HG02798 (cell line): ENCODE measurements around the gene SLC25A51.
"Not testable (repeated sequence)": the region's sequence is repeated elsewhere in the genome, so short reads cannot be mapped to it uniquely, and the experiment has no call there.

Source experiments
- ATAC-seq: cut with Tn5 transposase; IDR thresholded peaks from one replicate; pipeline ENCODE4 v1.9.1; 2021; ENCODE audit warnings: mild to moderate bottlenecking; ENCODE audit not compliant: unreplicated experiment, poor library complexity

SLC25A51 gene

DNA sequence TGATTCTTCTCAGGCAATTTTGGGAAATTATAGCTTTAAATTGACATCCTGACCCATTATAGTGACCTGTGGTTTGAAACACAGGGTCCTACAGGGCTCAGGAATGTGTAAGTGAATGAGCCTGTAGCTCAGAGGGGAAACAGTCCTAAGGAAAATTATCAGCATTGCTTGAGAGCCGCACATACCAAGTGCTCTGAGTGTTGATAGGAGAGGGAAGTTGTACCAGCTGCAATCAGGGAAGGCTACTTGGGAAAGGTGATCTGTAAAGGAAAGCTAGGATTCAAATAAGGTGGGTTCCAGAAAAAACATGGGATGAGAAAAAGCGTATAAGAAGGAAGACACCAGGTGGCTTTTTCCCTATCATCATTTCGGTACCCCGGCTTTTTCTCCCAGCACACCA, 4.4 kb upstream of the SLC25A51 start:
- ATAC-seq, result no peak

GRCh38 chr9:37906312-37907239, 2.6 kb upstream of the SLC25A51 start:
- ATAC-seq, result no peak

DNA sequence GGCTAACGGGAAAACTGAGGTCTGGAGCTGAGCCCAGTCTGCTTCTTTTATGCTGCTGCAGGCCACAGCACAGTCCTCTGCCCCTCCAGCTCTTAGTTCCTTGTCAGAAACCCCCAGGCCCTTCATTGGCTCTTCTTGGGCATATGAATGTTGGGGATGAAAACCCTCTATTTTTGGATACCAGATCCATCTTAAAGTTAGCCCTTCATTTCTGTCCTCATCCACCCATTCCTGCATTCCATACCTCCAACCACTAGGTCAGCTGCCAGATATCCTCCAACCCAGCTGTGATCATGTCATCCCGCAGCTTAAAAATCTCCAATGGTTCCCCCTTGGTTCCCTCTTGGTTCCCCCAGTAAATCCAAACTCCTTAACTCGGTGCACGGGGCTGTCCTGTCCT, 1.8 kb upstream of the SLC25A51 start:
- ATAC-seq, result no peak

- no peak for ATAC-seq
Observed at GRCh38 chr9:37905131-37905505, 1.2 kb upstream of the SLC25A51 start.

DNA sequence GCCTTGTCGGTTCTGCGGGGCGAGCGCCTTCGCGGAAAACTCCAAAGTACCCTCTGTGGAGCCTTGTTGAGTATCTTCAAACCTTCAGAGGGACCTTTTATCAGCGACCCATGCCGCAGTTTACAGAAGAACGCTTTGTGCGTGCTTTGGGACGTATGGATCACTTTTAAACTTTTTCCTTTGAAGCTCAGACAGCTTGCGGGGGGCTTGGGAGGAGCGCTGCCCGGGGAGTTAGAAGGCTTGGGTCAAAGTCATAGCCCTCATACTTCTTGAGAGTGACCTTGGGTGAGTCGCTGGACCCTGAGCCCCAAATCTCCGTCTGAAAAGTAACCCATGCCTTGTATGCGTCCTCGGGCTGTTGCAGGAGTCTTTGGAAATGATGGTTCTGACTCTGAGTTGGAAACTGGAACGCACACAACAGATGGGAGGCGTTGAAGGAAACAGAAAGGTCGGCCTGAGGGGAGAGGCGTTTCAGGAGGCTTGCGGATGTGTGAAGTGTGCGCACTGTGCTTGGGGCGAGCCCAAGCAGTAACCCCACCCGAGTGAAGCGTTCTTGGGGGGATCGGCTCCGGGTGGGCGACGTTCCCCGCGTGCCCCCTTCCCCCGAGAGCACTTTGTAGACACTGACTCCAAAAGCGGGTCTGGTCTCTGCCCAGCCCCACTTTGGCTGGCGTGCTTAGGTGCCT, 661 bp upstream of the SLC25A51 start:
- ATAC-seq, result no peak

- ATAC-seq, result no peak
Observed at GRCh38 chr9:37902796-37903646, 906 bp downstream of the SLC25A51 start.

- ATAC-seq, result no peak
Observed at GRCh38 chr9:37902131-37902530, 1.8 kb downstream of the SLC25A51 start.

DNA sequence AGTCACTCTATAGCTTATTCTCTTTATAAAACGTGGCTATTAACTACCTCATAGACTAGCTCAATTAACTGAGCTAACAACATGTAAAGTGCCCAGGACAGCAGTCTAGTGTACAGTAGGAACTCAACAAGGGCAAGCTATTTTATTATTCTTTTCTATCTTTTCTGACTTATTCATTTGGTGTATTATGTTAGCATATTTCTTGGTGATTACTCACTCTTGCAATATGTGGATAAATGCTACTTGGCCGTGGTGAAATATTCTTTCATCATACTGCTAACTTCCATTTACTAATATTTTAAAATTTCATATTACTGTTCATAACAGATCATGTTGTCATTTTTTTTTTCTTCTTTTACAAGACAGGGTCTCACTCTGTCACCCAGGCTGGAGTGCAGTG, 4.9 kb downstream of the SLC25A51 start:
- ATAC-seq, result no peak

DNA sequence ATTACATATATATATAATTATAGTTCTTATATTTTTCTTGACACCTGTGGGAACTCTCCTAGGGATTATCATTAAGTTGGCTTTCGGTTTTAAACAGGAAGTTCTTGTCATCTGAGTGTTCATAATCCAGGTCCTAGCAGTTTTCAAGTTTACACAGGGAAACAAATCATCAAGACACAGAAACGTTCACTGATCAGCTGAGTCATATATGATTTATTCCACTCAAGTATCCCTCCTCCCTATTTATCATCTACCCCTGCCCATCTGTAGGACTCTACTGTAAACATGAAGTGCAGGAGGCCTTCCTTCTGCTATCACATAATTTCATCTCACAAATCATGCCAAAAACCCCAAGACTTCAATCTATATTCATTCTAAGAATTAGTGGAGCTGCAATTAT, 6.3 kb downstream of the SLC25A51 start:
- ATAC-seq, result no peak

DNA sequence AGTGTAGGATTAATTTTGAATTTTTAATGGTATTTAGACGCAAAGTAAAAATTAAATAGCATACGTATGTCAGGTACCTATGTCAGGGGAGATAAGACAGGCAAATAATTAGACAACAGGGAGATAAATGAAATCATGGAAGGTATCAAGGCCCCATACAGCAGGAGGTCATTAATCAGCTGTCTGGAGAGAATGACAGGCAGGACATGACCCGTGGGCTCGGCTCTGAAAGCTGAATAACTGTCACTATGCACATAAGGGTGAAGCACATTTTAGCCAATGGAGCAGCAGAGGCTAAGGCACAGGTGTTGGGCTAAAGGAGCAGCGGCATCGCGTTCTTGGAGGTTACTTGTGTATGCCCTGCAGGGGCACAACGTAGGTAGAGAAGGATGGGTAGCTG, 11.9 kb downstream of the SLC25A51 start:
- ATAC-seq, result no peak

- ATAC-seq, result not testable (repeated sequence)
Observed at GRCh38 chr9:37891042-37891441, 12.9 kb downstream of the SLC25A51 start.

DNA sequence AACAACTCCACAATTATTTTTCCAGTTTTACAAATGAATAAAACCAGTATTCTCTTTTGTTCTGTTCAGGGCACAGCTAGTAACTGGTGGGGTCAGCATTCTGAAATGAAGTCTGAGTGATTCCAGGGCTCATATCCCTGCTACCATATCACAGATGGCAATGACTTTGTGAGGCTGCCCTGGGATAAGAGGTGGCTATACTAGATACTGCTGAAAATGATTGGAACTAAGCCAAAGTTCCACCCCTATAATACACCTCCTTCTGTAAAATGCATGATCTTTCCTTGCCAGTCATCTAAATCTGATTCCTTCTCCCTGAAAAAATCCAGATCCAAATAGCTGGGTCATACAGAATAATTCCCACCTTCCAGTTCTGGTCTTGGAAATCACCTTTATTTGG, 14.4 kb downstream of the SLC25A51 start:
- ATAC-seq, result no peak

DNA sequence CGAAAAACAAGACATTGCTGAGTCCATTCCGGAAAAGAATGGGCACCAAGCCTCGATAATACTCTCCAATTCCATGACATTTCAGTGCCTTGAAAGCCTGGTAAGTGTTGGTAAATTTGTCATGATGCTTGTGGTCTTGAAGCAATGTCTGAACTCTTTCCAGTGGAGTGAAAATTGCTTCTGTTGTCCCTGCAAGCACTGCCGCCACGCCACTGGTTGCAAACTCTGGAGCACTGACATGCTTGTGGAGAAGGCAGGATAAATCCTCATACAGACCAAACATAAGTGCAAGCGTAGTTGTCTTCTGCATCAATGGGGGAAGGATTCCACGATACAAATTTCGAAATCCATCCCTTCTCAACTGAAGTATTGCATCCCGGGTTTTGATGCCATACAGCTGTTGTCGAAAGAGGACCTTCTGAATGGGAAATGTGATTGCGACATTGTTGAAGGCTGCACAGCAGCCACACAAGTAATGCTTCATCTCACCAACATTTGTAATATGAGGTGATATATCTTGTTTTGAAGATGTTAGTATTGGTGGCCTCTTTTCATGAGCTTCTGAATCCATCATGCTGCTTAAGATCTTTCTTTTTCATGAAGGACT, 15.8 kb downstream of the SLC25A51 start:
- ATAC-seq, result not testable (repeated sequence)

DNA sequence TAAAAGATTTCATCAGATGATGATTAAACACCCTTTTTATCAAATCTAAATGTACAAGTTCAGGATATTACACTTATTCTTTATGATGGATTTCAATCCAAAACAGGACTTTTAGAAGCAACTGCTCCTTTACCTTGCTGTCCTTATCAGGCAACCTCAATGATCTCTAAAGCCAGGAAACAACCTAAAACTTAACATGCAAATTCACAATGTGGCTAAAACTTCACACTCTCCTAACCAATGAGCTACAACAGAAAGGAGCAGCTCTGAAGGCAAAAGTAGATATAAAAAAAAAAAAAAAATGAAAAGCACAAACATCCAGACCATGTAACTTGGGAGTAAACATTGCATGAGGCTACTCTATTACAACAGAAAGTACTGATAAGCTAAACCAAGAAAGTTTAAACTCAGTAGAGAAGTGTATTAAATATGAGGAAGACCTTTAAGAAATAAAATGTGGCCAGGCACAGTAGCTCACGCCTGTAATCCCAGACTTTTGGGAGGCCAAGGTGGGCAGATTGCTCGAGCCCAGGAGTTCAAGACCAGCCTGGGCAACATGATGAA, 22.9 kb downstream of the SLC25A51 start:
- peak; percentile 42 for ATAC-seq

GRCh38 chr9:37876376-37876775, 27.6 kb downstream of the SLC25A51 start:
- no peak for ATAC-seq

- no peak for ATAC-seq
Observed at GRCh38 chr9:37873955-37874354, 30.0 kb downstream of the SLC25A51 start.

DNA sequence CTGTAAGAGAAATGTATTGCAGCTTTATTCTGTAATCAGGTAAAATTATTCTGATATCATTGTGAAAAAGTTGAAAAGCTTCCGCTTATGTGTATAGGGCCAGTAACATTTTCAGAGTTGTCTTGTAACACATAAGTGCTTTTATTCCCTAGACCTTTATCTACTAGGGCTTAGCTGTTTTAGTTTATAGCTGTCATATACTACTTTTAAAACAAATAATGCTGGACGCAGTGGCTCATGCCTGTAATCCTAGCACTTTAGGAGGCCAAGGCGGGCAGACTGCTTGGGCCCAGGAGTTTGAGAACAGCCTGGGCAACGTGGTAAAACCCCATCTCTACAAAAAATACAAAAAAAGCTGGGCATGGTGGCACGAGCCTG, 33.1 kb downstream of the SLC25A51 start:
- no peak for ATAC-seq

GRCh38 chr9:37870081-37870798, 33.7 kb downstream of the SLC25A51 start:
- no peak for ATAC-seq

GRCh38 chr9:37862530-37862929, 41.4 kb downstream of the SLC25A51 start:
- no peak for ATAC-seq
